ENCODE results near the gene CD180. TPM values are rescaled to one million over a fixed set of nuclear protein-coding genes. Genes with fewer than 3 reads are reported as not detected.

The CD180 gene
- total RNA-seq, 4 donors from 2014 or later = 0.82 to 5.2 (median 2.6) TPM; not detected in 1

DNA sequence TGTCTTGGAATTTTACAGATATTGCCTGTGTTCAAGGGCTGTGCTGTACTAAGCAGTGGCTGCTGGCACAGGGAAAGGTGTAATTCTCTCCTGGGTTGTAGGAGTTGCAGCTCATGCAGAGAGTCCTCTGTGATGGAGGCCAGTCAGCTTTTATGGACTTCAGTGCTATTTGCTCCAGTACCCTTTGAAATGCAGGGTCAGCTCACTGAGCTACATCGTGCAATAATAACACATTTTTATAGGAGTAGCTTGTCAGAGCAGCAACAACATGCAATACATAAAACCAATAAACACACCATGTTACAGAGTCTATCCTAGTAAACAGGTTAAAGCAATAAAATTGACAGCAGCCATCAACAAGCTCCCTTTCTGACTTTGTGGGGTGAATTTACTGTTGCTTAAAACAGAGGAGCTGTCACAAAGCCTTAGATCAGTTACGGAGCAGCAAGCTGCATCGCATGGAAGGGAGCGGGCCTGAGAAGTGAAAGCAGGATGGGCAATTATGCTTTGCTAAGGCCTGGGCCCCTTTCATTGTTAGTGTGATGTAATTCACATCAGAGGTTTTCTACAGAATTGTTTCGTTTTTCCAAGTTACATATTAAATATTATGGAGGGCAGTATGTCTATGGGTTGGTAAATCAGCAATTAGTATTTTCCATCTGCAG, 16.8 kb downstream of the CD180 start:
- 60 to 68% methylated on average over 4 to 5 of the region's 5 CpGs for WGBS, 2 donors (ENCODE audit: low coverage in 1 of 2)
- TF ChIP-seq CTCF (IDR thresholded peaks at IDR 0.05) (no peak), POLR2A (IDR thresholded peaks at IDR 0.05) (no peak), POLR2AphosphoS5 (IDR thresholded peaks at IDR 0.05) (no peak), EP300 (IDR thresholded peaks at IDR 0.05; ENCODE audit: low read depth) (no peak)
- H3K27me3 ChIP-seq = no peaks in the 10 kb centered on the region
- peak overlapping the region in 1 of 4 donors; percentile 18 for H3K27ac ChIP-seq
- no peak for DNase-seq
- H3K36me3 ChIP-seq = no peaks in the 10 kb centered on the region
- no peak overlapping the region for H3K4me3 ChIP-seq
- peaks cover 0 to 13% of the 10 kb centered on the region in 2 donors for H3K9me3 ChIP-seq
- intact Hi-C loops (cut with DNase I; ENCODE audit: low total_unique reads) (no loop called here), in situ Hi-C loops (cut with MboI; ENCODE audit: low pct_ligation_motif_present in 1 of 4, low pct_unique_long_range_greater_than_20kb in 1 of 4, low sequenced_read_pairs in 3 of 4) (no loop called here)
- peaks cover 0 to 15% (median 3%) of the 10 kb centered on the region in 4 donors for H3K4me1 ChIP-seq

DNA sequence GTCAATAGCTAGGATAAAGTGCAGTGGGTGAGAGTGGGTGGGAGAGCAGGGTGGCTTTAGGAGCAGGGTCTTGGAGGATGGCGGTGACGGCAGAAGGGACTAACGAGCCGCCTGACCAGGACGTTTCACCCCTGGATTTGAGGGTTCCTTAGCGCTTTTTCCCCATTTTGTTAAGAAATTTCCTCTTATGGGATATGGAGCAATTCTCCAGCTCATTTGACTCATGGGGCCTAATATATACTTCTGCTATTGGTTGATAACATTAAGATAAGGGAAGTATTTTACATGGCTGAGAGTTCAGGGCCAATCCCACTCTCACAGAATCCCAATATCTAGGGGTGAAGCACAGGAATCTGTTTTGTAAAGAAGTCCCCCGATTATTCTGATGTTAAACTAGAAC, 17.6 kb downstream of the CD180 start:
- no peak overlapping the region for H3K27ac ChIP-seq
- no peaks in the 10 kb centered on the region for H3K36me3 ChIP-seq
- TF ChIP-seq POLR2A (IDR thresholded peaks at IDR 0.05) = no peak
- no peak for TF ChIP-seq CTCF (IDR thresholded peaks at IDR 0.05)
- no peak for TF ChIP-seq EP300 (IDR thresholded peaks at IDR 0.05; ENCODE audit: low read depth)
- TF ChIP-seq POLR2AphosphoS5 (IDR thresholded peaks at IDR 0.05) = no peak
- intact Hi-C loops (cut with DNase I; ENCODE audit: low total_unique reads) (no loop called here), in situ Hi-C loops (cut with MboI; ENCODE audit: low pct_ligation_motif_present in 1 of 4, low pct_unique_long_range_greater_than_20kb in 1 of 4, low sequenced_read_pairs in 3 of 4) (no loop called here)
- H3K27me3 ChIP-seq = no peaks in the 10 kb centered on the region
- no peak overlapping the region for H3K4me3 ChIP-seq
- no peak for DNase-seq
- 91 to 97% methylated on average over 7 of the region's 7 CpGs for WGBS, 2 donors (ENCODE audit: low coverage in 1 of 2)
- peaks cover 0 to 13% of the 10 kb centered on the region in 2 donors for H3K9me3 ChIP-seq
- H3K4me1 ChIP-seq = peaks cover 0 to 15% (median 3%) of the 10 kb centered on the region in 4 donors

- in situ Hi-C loops (cut with MboI; ENCODE audit: low pct_ligation_motif_present in 1 of 4, low pct_unique_long_range_greater_than_20kb in 1 of 4, low sequenced_read_pairs in 3 of 4) = no loop called here
- Histone ChIP-seq H3K27ac (no peak overlapping the region), H3K36me3 (no peaks in the 10 kb centered on the region), H3K27me3 (no peaks in the 10 kb centered on the region), H3K4me1 (peaks cover 0 to 15% (median 3%) of the 10 kb centered on the region in 4 donors), H3K9me3 (peaks cover 0 to 13% of the 10 kb centered on the region in 2 donors), H3K4me3 (no peak overlapping the region)
- no peak for TF ChIP-seq POLR2AphosphoS5 (IDR thresholded peaks at IDR 0.05)
- no peak for TF ChIP-seq EP300 (IDR thresholded peaks at IDR 0.05; ENCODE audit: low read depth)
- no peak for TF ChIP-seq POLR2A (IDR thresholded peaks at IDR 0.05)
- TF ChIP-seq CTCF (IDR thresholded peaks at IDR 0.05) = no peak
- DNase-seq = no peak
- WGBS, 2 donors (ENCODE audit: low coverage in 1 of 2) = 50 to 74% methylated on average over 1 of the region's 1 CpG
- intact Hi-C loops (cut with DNase I; ENCODE audit: low total_unique reads) = no loop called here
These were observed 18.5 kb downstream of the CD180 start for GRCh38 chr5:67178085-67178484.

GRCh38 chr5:67176936-67177335, 19.7 kb downstream of the CD180 start:
- H3K9me3 ChIP-seq = peaks cover 0 to 13% of the 10 kb centered on the region in 2 donors
- H3K27me3 ChIP-seq = no peaks in the 10 kb centered on the region
- H3K4me3 ChIP-seq = no peak overlapping the region
- H3K4me1 ChIP-seq = peaks cover 0 to 5% (median 0%) of the 10 kb centered on the region in 4 donors
- intact Hi-C loops (cut with DNase I; ENCODE audit: low total_unique reads) = no loop called here
- DNase-seq = no peak
- H3K27ac ChIP-seq = no peak overlapping the region
- no peaks in the 10 kb centered on the region for H3K36me3 ChIP-seq
- TF ChIP-seq POLR2A (IDR thresholded peaks at IDR 0.05) (no peak), EP300 (IDR thresholded peaks at IDR 0.05; ENCODE audit: low read depth) (no peak), POLR2AphosphoS5 (IDR thresholded peaks at IDR 0.05) (no peak), CTCF (IDR thresholded peaks at IDR 0.05) (no peak)
- in situ Hi-C loops (cut with MboI; ENCODE audit: low pct_ligation_motif_present in 1 of 4, low pct_unique_long_range_greater_than_20kb in 1 of 4, low sequenced_read_pairs in 3 of 4) = no loop called here
